ENCODE measurements around the gene COPS8. TPM values are rescaled to one million over a fixed set of nuclear protein-coding genes. Genes with fewer than 3 reads are reported as not detected.

The COPS8 gene
- 87.4 and 114 TPM in 2 replicates for total RNA-seq

GRCh38 chr2:237085248-237086221 lies at the start of gene COPS8:
Gene COPS8 (plus strand): TSS chr2:237085889. CDS start chr2:237085965, 76 bp downstream.

